ENCODE data around the gene PIEZO1. TPM values are rescaled to one million over a fixed set of nuclear protein-coding genes. Genes with fewer than 3 reads are reported as not detected.

PIEZO1 gene
- polyA plus RNA-seq, 2 of the 4 experiments (the other 2 are of a cell fraction) = 26.1 to 84.7 TPM

DNA sequence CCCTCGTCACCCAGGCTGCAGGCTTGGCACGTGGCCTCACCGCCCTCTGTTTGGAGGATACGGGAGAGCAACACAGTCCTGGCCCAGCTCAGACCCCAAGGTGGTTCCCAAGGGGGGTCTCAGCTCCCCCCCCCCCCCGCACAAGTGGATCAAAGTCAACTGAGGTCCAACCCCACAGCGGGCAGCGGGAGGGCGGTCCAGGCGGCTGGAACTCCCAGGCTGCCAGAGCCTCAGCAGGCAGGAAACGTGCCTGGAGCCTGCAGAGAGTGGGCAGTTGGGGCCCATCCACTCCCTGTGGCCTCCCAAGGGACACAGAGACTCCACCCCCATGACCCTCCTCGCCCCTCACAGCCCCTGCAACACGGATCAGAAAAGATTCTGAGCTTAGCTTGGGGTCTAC is 36.7 kb downstream of the PIEZO1 start:
- ATAC-seq (no peak), FAIRE-seq (no peak), DNase-seq (ENCODE audit: low read depth in 1 of 2, low spot score in 1 of 2) (no peak)
- ChIA-PET POLR2A (no interaction called here), CTCF (interaction anchor here (1.0 to 31.8 kb wide), 4 partner anchors 6 to 419 kb away, joined by 3 to 596 read pairs (median 305); no protein-coding TSS in a partner anchor)
- Histone ChIP-seq H3K4me3 (no peak overlapping the region), H3K9me3 (no peaks in the 10 kb centered on the region), H3K4me2 (no peak overlapping the region), H3K27ac (no peak overlapping the region), H3K4me1 (peaks cover 4% of the 10 kb centered on the region; the same call in 2 of the 3 replicates)
- TF ChIP-seq HOXB5 (CRISPR knock-in tag; IDR thresholded peaks at IDR 0.05) (no peak), TP53 (CRISPR knock-in tag; IDR thresholded peaks at IDR 0.05) (no peak)
- TF ChIP-seq, protein P1, sequence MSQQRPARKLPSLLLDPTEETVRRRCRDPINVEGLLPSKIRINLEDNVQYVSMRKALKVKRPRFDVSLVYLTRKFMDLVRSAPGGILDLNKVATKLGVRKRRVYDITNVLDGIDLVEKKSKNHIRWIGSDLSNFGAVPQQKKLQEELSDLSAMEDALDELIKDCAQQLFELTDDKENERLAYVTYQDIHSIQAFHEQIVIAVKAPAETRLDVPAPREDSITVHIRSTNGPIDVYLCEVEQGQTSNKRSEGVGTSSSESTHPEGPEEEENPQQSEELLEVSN (IDR thresholded peaks at IDR 0.05; ENCODE audit: borderline replicate concordance, low read depth) = no peak
- WGBS (ENCODE audit: missing lambda C conversion rate) = 93% methylated on average over 3 of the region's 12 CpGs

DNA sequence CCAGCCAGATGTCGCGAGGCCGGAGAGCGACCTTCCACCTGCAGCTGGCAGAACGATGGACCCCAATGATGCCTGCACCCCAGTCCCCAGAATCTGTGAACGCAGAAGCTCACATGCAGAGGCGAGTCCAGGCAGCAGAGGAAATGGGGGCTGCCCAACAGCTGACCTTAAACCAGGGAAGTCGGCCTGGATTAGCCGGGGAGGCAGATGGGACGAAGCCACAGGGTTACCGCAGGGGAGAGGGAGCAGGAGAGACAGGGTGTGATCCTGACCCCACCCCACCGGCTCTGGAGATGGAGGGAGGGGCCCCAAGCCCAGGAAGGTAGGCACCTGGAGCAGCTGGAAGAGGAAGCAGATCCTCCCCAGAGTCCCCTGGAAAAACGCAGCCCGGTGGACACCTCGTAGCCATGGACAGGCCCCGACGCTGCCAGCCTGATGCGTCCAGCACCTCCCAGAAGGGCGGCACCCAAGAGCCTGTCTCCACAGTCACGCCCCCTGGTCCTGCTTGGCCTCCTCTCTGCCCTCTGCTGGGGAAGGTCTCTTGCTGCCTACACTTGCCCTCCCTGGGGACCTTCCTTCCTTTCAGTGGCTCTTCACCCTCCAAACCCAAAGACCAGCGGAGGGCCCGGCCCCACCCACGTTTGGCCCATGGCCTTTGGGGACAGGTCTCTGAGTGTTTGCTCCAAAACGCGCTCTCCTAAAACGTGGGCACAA is 37.3 kb downstream of the PIEZO1 start:
- peak; percentile 88 to 91 for DNase-seq (ENCODE audit: low read depth in 1 of 2, low spot score in 1 of 2)
- Histone ChIP-seq H3K27ac (no peak overlapping the region), H3K4me1 (peaks cover 4% of the 10 kb centered on the region; the same call in 2 of the 3 replicates), H3K4me2 (no peak overlapping the region), H3K4me3 (no peak overlapping the region), H3K9me3 (no peaks in the 10 kb centered on the region)
- CTCF ChIA-PET = interaction anchor here (3.0 to 31.8 kb wide), 3 partner anchors 5 to 420 kb away, joined by 14 to 596 read pairs (median 596); no protein-coding TSS in a partner anchor
- no peak for FAIRE-seq
- WGBS (ENCODE audit: missing lambda C conversion rate) = 66% methylated on average over 26 of the region's 26 CpGs
- POLR2A ChIA-PET = interaction anchor here (0.6 kb wide), 1 partner anchor 41 kb away, joined by 3 read pairs; no protein-coding TSS in a partner anchor
- TF ChIP-seq, protein P2, sequence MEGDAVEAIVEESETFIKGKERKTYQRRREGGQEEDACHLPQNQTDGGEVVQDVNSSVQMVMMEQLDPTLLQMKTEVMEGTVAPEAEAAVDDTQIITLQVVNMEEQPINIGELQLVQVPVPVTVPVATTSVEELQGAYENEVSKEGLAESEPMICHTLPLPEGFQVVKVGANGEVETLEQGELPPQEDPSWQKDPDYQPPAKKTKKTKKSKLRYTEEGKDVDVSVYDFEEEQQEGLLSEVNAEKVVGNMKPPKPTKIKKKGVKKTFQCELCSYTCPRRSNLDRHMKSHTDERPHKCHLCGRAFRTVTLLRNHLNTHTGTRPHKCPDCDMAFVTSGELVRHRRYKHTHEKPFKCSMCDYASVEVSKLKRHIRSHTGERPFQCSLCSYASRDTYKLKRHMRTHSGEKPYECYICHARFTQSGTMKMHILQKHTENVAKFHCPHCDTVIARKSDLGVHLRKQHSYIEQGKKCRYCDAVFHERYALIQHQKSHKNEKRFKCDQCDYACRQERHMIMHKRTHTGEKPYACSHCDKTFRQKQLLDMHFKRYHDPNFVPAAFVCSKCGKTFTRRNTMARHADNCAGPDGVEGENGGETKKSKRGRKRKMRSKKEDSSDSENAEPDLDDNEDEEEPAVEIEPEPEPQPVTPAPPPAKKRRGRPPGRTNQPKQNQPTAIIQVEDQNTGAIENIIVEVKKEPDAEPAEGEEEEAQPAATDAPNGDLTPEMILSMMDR (IDR thresholded peaks at IDR 0.05) = peak; percentile 50
- TF ChIP-seq, protein P3, sequence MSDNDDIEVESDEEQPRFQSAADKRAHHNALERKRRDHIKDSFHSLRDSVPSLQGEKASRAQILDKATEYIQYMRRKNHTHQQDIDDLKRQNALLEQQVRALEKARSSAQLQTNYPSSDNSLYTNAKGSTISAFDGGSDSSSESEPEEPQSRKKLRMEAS (IDR thresholded peaks at IDR 0.05) = no peak
- peak; percentile 72 to 91 for ATAC-seq

DNA sequence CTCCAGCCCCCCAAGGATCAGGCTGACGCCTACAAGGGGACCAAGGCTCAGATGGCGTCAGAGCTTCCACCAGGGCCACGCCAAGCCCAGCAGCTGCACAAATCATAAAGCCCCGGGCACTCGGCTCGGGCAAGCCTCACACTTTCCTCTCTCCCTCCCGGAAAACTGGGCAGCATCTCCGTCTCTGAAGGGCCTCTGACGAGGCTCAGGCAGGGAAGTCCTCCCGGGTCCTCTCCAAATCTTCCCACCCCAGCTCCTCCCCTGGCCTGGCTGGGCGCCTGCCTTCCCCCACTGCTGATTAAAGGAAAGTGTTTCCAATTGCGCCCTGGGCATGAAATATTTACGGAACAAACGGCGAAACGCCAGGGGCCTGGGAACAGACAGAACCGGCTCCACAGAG is 38.5 kb downstream of the PIEZO1 start:
- POLR2A ChIA-PET = no interaction called here
- CTCF ChIA-PET = interaction anchor here (0.9 to 31.8 kb wide), 4 partner anchors 4 to 421 kb away, joined by 3 to 596 read pairs (median 305); no protein-coding TSS in a partner anchor

DNA sequence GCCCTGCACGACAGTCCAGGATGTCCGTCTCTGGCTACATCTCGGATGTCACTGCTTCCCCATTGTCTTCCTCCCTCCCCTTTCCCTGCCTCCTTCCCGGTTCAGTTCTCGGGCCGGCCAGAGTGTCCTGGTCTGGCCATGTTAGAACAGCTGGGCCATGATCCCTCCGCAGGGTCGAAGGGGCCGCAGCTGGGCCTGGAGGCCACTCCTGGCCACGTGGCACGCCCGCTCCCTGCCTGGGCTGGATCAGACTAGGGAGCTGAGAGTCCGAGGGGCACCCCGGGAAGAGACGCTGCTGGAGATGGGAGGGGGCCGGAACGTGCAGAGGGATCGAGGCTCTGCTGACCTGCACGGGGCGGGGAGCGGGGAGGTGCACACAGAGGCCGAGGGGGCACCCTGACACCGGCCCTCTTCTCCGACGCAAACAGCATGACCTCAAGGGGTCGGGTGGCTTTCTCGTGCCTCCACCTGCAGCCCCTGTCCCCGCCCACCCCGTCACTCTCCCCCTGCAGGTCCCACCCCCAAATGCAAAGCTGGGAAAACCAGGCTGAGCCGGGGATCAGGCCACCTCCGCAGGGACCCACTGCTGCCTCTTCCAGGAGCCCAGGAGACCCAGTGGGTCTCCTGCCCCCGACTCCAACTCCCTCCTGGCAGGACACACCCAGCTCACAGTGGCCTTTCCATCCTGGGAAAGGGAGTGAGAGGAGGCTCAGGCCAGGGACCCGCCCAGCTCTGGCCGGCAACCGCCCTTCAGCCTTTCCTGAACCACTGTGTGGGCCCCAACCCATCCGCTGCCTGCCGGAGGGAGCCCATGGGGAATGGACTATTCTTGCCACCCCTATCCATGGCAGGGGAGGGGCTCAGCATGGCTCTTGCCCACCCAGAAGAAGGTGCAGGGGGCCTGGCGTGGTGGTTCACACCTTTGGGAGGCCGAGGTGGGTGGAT is 40.2 kb downstream of the PIEZO1 start:
- Histone ChIP-seq H3K4me2 (no peak overlapping the region), H3K27ac (no peak overlapping the region), H3K4me3 (no peak overlapping the region), H3K4me1 (peaks cover 4% of the 10 kb centered on the region; the same call in 2 of the 3 replicates), H3K9me3 (no peaks in the 10 kb centered on the region)
- WGBS (ENCODE audit: missing lambda C conversion rate) = 84% methylated on average over 32 of the region's 39 CpGs
- no peak for ATAC-seq
- ChIA-PET POLR2A (no interaction called here), CTCF (interaction anchor here (0.7 to 31.8 kb wide), 5 partner anchors 2 to 475 kb away, joined by 3 to 596 read pairs (median 4); no protein-coding TSS in a partner anchor)
- FAIRE-seq = no peak
- DNase-seq (ENCODE audit: low read depth in 1 of 2, low spot score in 1 of 2) = no peak
- TF ChIP-seq NR3C1 (IDR thresholded peaks at IDR 0.05) = no peak
- TF ChIP-seq, protein P4, sequence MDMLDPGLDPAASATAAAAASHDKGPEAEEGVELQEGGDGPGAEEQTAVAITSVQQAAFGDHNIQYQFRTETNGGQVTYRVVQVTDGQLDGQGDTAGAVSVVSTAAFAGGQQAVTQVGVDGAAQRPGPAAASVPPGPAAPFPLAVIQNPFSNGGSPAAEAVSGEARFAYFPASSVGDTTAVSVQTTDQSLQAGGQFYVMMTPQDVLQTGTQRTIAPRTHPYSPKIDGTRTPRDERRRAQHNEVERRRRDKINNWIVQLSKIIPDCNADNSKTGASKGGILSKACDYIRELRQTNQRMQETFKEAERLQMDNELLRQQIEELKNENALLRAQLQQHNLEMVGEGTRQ (IDR thresholded peaks at IDR 0.05) = no peak
- TF ChIP-seq KDM1A (IDR thresholded peaks at IDR 0.05; ENCODE audit: low read depth) = no peak
- TF ChIP-seq HEYL (CRISPR knock-in tag; IDR thresholded peaks at IDR 0.05) = no peak
- TF ChIP-seq, protein P2 (IDR thresholded peaks at IDR 0.05) = no peak
- no peak for TF ChIP-seq BHLHE40 (IDR thresholded peaks at IDR 0.05; ENCODE audit: low read depth, low read length)
- no peak for TF ChIP-seq ESRRA (IDR thresholded peaks at IDR 0.05; ENCODE audit: borderline replicate concordance, low read length)
- TF ChIP-seq CEBPB (IDR thresholded peaks at IDR 0.05) = no peak
- no peak for TF ChIP-seq ZC3H11A (IDR thresholded peaks at IDR 0.05)
- TF ChIP-seq POLR2A (IDR thresholded peaks at IDR 0.05; ENCODE audit: low read length) = no peak
- TF ChIP-seq, protein P5, sequence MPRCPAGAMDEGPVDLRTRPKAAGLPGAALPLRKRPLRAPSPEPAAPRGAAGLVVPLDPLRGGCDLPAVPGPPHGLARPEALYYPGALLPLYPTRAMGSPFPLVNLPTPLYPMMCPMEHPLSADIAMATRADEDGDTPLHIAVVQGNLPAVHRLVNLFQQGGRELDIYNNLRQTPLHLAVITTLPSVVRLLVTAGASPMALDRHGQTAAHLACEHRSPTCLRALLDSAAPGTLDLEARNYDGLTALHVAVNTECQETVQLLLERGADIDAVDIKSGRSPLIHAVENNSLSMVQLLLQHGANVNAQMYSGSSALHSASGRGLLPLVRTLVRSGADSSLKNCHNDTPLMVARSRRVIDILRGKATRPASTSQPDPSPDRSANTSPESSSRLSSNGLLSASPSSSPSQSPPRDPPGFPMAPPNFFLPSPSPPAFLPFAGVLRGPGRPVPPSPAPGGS (IDR thresholded peaks at IDR 0.05) = no peak
- TF ChIP-seq NFE2L2 (conservative IDR thresholded peaks at IDR 0.05; ENCODE audit: low read length) = no peak
- TF ChIP-seq RARB (CRISPR knock-in tag; IDR thresholded peaks at IDR 0.05) = no peak

More for the DNA sequence above, 38.5 kb downstream of the PIEZO1 start:
- no peak for TF ChIP-seq NR3C1 (IDR thresholded peaks at IDR 0.05)
- TF ChIP-seq TFCP2L1 (CRISPR knock-in tag; IDR thresholded peaks at IDR 0.05) = no peak
- TF ChIP-seq FOSL2 (IDR thresholded peaks at IDR 0.05) = no peak
- no peak for TF ChIP-seq FOSL2 (CRISPR knock-in tag; IDR thresholded peaks at IDR 0.05)
- TF ChIP-seq HOXB5 (CRISPR knock-in tag; IDR thresholded peaks at IDR 0.05) = no peak
- peaks cover 4% of the 10 kb centered on the region; the same call in 2 of the 3 replicates for H3K4me1 ChIP-seq
- no peak overlapping the region for H3K27ac ChIP-seq
- H3K9me3 ChIP-seq = no peaks in the 10 kb centered on the region
- no peak overlapping the region for H3K4me2 ChIP-seq
- DNase-seq (ENCODE audit: low read depth in 1 of 2, low spot score in 1 of 2) (no peak), FAIRE-seq (no peak), ATAC-seq (no peak)
- WGBS (ENCODE audit: missing lambda C conversion rate) = 71% methylated on average over 17 of the region's 17 CpGs
- H3K4me3 ChIP-seq = no peak overlapping the region
